Nephron progenitor cell (in vitro differentiated cells): ENCODE measurements around the gene RPL12.

Source experiments
- DNase-seq: peaks from one replicate; pipeline ENCODE4 v3.0.0; 2021
- H3K27ac Mint-ChIP-seq: 2 replicates; pipeline ENCODE4 v1.8.0; 2021; ENCODE audit warnings: mild to moderate bottlenecking, moderate library complexity, mixed read lengths
- H3K27me3 Mint-ChIP-seq: 2 replicates; pipeline ENCODE4 v1.8.0; 2021; ENCODE audit warnings: mild to moderate bottlenecking, low read depth, mixed read lengths; ENCODE audit not compliant: poor library complexity
- H3K36me3 Mint-ChIP-seq: 2 replicates; pipeline ENCODE4 v1.8.0; 2021; ENCODE audit warnings: low read depth, mixed read lengths
- H3K4me1 Mint-ChIP-seq: 2 replicates; pipeline ENCODE4 v1.8.0; 2021; ENCODE audit warnings: mixed read lengths
- H3K4me3 Mint-ChIP-seq: 2 replicates; pipeline ENCODE4 v1.8.0; 2021; ENCODE audit warnings: mild to moderate bottlenecking, moderate library complexity, mixed read lengths
- H3K9me3 Mint-ChIP-seq: 2 replicates; pipeline ENCODE4 v1.8.0; 2021; ENCODE audit warnings: mild to moderate bottlenecking, moderate library complexity, mixed read lengths
- CTCF ChIP-seq: fragments of 200-600 bp; sonication (generic); IDR thresholded peaks from 2 replicates; pipeline ENCODE4 v1.5.0; 2021; ENCODE audit warnings: antibody characterized with exemption

Gene RPL12

GRCh38 chr9:127496974-127497373 is 45.8 kb upstream of the RPL12 start:
- Mint-ChIP-seq H3K36me3 (no peaks in the 10 kb centered on the region), H3K4me1 (peaks cover 7% of the 10 kb centered on the region)
- no peak for TF ChIP-seq CTCF

GRCh38 chr9:127495884-127496555 is 44.8 kb upstream of the RPL12 start:
- H3K4me3 Mint-ChIP-seq, result no peak overlapping the region
- H3K9me3 Mint-ChIP-seq, result no peaks in the 10 kb centered on the region
- H3K4me1 Mint-ChIP-seq, result peaks cover 7% of the 10 kb centered on the region
- H3K27me3 Mint-ChIP-seq, result no peaks in the 10 kb centered on the region
- TF ChIP-seq CTCF, result no peak
- DNase-seq, result no peak
- peak overlapping the region; percentile 60 for H3K27ac Mint-ChIP-seq
- H3K36me3 Mint-ChIP-seq, result no peaks in the 10 kb centered on the region

More at GRCh38 chr9:127496974-127497373, 45.8 kb upstream of the RPL12 start:
- Mint-ChIP-seq H3K4me3 (no peak overlapping the region), H3K27me3 (no peaks in the 10 kb centered on the region), H3K9me3 (no peaks in the 10 kb centered on the region), H3K27ac (no peak overlapping the region)
- DNase-seq, result no peak

DNA sequence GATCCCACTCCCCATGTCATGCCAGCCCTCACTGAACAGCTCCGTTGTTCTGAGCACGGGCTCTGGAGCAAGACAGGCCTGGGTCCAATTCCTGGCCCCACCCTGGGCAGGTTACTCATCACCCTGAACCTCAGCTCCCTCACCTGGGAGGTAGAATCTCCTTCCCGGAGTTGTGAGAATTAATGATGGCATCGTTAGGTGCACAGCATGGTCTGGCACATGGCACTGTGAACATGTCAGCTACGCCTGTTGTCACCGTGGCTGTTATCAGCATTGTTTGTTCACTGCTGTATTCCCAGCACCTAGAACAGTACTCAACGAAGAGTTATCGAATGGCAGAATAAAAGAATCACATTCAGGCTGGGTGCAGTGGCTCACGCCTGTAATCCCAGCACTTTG is 43.1 kb upstream of the RPL12 start:
- peaks cover 22% of the 10 kb centered on the region for H3K4me1 Mint-ChIP-seq
- no peak overlapping the region for H3K4me3 Mint-ChIP-seq
- no peak for DNase-seq
- TF ChIP-seq CTCF, result no peak
- H3K36me3 Mint-ChIP-seq, result no peaks in the 10 kb centered on the region
- no peaks in the 10 kb centered on the region for H3K27me3 Mint-ChIP-seq
- no peaks in the 10 kb centered on the region for H3K9me3 Mint-ChIP-seq
- H3K27ac Mint-ChIP-seq, result no peak overlapping the region

- H3K4me1 Mint-ChIP-seq, result peaks cover 28% of the 10 kb centered on the region
- DNase-seq, result no peak
- no peak overlapping the region for H3K4me3 Mint-ChIP-seq
- H3K27ac Mint-ChIP-seq, result no peak overlapping the region
- H3K9me3 Mint-ChIP-seq, result no peaks in the 10 kb centered on the region
- H3K27me3 Mint-ChIP-seq, result no peaks in the 10 kb centered on the region
- no peak for TF ChIP-seq CTCF
- peaks cover 3% of the 10 kb centered on the region for H3K36me3 Mint-ChIP-seq
Observed at GRCh38 chr9:127493592-127494303, 42.5 kb upstream of the RPL12 start.

GRCh38 chr9:127492616-127493015 is 41.4 kb upstream of the RPL12 start:
- no peak for DNase-seq
- Mint-ChIP-seq H3K27ac (peak overlapping the region; percentile 57), H3K9me3 (no peaks in the 10 kb centered on the region), H3K36me3 (peaks cover 6% of the 10 kb centered on the region), H3K4me1 (peaks cover 31% of the 10 kb centered on the region), H3K27me3 (no peaks in the 10 kb centered on the region), H3K4me3 (no peak overlapping the region)
- TF ChIP-seq CTCF, result no peak

- no peak overlapping the region for H3K4me3 Mint-ChIP-seq
- no peak for TF ChIP-seq CTCF
- H3K9me3 Mint-ChIP-seq, result no peaks in the 10 kb centered on the region
- H3K36me3 Mint-ChIP-seq, result peaks cover 6% of the 10 kb centered on the region
- DNase-seq, result no peak
- H3K27ac Mint-ChIP-seq, result no peak overlapping the region
- no peaks in the 10 kb centered on the region for H3K27me3 Mint-ChIP-seq
- H3K4me1 Mint-ChIP-seq, result peaks cover 31% of the 10 kb centered on the region
Observed at GRCh38 chr9:127491516-127491915, 40.3 kb upstream of the RPL12 start.
